ENCODE data around the gene ADRB1.

The ADRB1 gene

DNA sequence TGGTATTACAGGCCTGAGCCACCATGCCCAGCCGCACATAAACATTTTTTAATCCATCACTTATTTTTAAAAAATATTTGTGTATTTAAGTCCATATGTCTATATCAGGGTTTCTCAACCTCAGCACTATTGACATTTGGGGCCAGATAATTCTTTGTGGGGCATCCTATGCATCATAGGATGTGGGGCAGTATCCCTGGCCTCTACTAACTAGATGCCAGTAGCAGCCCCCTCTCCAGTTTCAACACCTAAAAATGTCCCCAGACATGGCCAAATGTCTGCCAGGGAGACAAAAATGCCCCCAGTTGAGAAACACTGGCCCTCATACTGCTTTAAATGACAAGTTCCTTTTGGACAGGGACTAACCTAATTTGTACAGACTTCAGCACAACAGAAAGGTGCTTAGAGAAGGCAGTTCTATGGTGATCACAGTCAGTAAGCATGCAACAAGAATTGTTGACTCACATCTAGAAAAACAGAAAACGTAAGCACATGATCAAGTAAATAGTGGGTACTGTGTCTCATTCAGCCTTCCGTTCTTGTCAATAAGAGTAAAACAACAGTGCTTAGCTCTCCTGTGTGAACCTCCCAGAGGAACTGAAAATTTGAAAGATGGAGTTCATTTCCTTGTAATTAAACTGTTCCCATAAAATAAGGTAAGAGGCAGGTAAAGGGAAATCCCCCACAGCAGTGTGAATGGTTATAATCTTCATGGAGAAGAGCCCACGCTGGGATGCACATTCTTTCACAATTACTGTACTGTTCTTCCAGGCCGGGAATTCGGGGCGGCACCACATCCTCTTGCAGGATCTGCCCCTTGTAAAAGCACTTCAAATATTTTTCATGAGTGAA lies 17.3 kb upstream of the ADRB1 start:
- no peak for DNase-seq (ENCODE audit: low spot score)

DNA sequence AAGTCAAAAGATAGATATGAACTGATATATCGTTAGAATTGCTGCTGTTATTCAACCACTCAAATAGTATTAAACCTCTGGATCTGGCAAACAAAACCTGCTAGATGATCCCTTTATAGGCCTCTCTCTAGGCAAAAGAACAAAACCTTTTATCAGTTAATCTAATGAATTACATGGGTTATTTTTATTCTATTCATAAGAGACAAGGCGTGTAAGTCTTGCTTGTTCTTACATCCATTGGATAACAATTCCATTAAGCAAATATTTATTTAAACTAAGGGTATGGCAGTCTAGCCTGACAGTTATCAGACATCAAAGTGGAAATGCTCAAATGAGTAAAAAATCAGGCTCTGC lies 16.6 kb upstream of the ADRB1 start:
- DNase-seq (ENCODE audit: low spot score), result no peak

DNA sequence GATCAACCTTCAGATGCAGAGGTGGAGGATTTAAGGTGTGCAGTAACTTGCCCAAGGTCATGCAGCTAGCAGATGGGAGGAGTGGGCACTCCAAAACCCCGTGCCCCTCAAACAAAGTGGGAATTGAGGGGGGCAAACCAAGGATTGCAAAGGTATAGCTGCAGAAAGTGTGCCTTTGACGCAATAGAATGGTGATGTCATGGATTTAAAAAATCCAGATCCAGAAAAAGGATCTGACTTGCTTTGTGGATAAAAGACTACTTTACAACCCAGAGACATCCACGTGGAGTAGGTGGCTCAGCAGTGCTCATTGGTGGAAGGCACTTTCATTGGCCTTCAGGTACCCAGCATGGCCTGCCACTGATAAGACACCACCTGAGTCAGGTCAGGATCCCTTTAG lies 15.7 kb upstream of the ADRB1 start:
- no peak for DNase-seq (ENCODE audit: low spot score)

DNA sequence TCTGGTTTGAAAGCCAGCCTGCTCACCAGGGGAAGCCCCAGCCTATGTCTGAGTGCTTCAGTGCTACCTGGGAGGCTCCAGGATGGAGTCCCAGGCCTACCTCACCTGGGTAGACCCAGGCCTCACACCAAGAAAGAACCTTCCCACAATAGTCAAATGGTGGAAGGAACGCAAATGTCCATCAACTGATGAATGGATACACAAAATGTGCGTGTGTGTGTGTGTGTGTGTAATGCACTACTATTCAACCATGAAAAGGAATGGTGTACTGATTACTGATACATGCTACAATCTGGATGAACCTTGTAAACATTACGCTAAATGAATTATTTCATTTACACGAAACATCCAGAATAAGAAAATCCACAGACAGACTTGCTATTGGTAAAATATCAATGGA lies 15.2 kb upstream of the ADRB1 start:
- no peak for DNase-seq (ENCODE audit: low spot score)

DNA sequence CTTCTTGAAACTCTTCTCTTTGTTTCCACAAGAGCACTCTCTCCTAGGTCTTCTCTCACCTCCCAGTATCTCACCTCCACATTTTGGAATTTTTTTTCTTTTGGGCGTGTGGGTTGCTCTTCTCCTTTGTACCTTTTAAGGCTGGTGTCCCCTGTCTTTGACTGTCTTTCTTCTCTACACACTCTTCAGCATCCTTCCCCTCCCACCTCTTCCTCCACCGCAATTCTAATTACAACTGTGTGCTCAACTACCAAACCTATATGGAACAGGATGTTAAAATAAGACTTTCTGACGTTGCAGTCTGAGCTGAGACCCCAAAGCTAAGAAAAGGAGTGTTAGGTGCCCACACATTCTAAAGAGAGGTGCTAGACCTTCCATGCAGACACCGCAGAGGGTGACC lies 14.0 kb upstream of the ADRB1 start:
- no peak for DNase-seq (ENCODE audit: low spot score)

DNA sequence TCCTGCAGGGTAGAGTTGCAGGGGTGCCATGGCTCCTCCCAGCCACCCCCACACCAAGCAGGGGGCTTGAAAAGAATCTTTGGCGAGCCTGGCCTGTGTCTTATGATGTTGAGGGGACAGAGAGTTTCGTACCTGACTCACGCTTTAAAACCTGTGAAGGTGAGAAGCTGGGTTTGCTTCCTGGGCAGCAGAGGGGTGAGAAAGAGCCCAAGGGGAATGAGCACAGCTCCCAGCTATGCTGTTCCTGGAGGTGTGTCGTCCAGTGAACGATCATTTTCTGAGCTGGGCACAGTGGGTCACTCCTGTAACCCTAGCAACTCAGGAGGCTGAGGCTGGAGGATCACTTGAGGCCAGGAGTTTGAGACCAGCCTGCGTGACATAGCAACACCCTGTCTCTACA lies 13.5 kb upstream of the ADRB1 start:
- no peak for DNase-seq (ENCODE audit: low spot score)

DNA sequence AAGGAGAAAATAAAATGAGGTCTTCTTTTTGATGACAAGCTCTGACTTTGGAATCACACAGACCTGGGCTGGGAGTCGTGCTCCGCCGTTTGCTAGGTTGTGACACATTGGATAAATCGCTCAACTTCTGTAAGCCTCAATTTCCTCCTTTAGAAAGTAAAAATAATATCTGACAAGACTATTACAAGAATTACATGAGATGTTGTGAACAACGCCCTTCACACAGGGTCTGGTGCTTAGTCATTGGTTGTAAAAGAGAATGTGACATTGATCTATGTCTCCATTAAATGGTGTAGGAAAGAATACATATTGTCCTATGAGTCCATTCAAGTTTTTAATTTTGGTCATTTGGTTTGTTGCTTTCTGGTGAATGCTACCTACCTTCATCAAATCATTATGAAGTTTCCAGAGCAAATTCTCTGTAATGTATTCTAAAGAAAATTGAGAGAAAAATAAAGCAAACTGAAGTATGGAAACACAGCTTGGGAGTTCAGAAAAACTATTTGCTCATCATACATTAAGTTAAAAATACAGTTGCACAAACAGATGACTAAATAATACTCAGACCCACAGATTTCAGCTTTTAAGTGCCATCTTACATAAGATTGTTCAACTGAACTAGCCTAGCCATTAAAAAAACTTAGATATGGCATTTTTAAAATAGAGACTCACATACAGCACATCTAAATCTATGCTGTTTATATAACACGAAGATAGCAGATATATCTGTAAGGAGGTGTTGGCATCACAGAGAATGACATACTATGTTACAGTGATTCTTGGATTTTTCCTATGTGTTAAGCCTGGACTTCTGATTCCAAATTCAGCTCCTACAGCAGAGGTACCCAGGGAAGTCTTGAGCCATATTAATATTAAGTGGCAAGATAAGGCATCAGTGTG lies 12.3 kb upstream of the ADRB1 start:
- DNase-seq (ENCODE audit: low spot score), result no peak

DNA sequence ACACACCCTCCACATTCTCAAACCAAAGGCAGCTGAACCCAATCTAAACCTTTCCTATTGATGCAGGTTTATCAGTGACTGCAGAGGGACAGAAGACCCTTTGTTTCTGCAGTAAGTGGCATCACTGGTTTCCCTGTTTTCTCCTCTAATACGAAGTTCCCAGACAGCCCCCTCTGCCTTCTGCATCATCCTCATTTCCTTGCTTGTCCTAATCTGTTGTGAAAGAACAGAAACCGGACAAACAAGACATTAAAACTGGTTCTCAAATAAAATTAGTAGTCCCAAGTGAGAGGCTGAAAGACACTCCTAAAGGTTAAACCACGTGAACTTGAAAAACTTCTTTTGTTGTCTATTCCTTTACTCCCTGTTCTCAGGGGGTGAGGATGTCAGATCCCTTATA lies 10.1 kb upstream of the ADRB1 start:
- no peak for DNase-seq (ENCODE audit: low spot score)

DNA sequence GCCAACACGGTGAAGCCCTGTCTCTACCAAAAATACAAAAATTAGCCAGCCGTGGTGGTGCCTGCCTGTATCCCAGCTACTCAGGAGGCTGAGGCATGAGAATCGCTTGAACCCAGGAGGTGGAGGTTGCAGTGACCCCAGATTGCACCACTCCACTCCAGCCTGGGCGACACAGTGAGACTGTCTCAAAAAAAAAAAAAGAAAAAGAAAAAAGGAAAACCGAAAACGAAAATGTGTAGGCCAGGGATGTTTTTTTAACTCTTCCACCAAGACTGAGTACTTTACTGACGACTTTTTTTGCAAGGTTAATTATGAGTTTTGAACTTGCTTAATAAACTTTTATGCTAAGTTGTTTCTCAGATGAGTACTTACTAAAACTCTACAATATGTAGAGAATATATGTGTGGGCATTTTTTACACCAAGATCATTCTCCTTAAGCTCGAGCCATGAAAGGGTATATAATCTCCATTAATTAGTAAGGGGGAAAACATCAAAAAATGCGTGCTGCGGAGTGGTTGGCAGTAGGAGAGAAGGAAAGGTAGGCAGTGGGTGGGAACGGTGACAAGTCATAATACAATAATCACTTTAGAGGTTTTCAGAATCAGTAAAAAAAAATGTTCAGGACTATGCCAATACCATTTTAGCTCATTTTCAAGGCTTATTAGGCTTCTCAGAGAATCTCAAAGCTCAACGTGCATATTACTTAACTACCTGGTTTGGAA lies 8.6 kb upstream of the ADRB1 start:
- DNase-seq (ENCODE audit: low spot score), result no peak

DNA sequence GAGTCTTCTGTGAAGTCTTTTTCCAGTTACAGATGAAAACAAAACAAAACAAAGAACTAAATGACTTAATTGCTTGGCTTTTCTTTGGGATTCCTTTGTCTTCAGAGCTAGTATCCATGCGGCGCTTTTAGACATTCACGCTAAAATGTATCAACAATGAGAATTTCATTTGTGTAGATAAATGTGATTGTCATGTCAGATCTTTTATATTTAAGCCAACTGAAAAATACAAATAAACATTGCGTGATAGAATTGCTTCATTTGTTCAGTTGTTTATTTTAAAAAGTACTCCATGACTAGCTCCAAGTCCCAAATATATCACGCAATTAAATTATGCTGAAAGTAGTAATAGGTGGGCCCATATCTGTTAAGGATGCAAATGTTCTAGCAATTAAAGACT lies 7.9 kb upstream of the ADRB1 start:
- DNase-seq (ENCODE audit: low spot score), result no peak

DNA sequence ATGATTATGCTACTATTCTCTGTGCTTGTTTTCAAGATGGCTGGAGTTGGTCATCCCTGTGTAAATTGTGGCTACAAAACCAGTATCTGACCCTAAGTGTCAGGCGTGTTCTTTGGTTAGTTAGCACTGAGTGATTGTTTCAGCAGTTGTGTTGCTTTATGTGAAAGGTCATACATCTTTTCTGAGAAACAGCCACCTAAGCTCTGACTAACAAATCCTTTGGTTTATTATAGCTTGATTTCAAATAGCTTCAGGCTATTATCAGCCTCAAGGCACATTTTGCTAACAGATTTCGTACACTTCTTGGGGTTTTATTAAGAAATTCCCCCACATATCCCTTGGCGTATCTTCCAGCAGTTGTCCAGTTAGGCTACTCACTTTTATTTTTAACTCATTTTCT lies 4.8 kb upstream of the ADRB1 start:
- no peak for DNase-seq (ENCODE audit: low spot score)

DNA sequence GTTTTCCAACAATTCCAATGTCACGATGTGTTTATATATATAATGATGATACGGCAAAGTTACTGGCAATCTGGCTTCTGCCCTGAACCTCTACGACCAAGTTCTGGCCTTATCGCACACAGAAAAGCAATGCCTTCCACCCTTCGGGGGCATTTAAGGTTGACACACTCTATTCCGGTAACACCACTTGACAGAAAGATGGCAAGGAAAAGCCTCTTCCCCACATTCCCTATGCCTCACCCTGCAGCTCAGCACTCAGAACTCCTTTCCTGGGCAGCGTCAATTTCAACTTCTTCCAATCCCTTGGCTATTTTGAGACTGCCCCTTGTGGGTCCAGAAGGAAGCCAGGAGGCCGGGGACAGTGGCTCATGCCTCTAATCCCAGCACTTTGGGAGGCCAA lies 2.5 kb upstream of the ADRB1 start:
- DNase-seq (ENCODE audit: low spot score), result no peak

DNA sequence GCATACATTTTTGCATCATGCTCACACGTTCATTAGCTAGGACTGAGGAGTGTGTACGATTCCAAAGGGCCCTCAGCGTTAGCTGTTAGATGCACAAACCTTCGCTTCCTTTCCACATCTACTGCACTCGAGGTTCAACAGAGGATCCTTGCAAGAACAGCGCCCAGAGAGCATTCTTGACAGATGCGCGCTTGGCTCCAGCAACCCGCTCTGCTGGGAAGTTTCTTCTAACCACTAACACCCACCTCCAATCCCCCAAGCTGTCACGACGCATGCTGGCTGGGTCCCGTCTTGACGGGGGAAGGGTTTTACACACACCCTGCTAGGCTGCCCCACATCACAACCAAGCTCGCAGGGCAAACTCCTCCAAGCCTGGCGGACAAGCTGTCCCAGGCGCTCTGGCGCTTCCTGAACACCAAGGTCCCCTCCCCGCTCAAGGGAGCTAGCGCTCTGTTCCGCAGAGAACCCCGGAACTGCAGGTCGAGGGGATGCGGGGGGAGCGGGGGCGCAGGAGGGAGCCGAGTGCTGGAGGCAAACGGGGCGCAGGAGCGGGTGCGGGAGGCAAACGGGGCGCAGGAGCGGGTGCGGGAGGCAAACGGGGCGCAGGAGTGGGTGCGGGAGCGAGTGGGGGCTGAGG lies 653 bp upstream of the ADRB1 start:
- DNase-seq (ENCODE audit: low spot score), result peak; percentile 66

DNA sequence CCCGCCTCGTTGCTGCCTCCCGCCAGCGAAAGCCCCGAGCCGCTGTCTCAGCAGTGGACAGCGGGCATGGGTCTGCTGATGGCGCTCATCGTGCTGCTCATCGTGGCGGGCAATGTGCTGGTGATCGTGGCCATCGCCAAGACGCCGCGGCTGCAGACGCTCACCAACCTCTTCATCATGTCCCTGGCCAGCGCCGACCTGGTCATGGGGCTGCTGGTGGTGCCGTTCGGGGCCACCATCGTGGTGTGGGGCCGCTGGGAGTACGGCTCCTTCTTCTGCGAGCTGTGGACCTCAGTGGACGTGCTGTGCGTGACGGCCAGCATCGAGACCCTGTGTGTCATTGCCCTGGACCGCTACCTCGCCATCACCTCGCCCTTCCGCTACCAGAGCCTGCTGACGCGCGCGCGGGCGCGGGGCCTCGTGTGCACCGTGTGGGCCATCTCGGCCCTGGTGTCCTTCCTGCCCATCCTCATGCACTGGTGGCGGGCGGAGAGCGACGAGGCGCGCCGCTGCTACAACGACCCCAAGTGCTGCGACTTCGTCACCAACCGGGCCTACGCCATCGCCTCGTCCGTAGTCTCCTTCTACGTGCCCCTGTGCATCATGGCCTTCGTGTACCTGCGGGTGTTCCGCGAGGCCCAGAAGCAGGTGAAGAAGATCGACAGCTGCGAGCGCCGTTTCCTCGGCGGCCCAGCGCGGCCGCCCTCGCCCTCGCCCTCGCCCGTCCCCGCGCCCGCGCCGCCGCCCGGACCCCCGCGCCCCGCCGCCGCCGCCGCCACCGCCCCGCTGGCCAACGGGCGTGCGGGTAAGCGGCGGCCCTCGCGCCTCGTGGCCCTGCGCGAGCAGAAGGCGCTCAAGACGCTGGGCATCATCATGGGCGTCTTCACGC lies 825 bp downstream of the ADRB1 start:
- peak; percentile 19 for DNase-seq (ENCODE audit: low spot score)

DNA sequence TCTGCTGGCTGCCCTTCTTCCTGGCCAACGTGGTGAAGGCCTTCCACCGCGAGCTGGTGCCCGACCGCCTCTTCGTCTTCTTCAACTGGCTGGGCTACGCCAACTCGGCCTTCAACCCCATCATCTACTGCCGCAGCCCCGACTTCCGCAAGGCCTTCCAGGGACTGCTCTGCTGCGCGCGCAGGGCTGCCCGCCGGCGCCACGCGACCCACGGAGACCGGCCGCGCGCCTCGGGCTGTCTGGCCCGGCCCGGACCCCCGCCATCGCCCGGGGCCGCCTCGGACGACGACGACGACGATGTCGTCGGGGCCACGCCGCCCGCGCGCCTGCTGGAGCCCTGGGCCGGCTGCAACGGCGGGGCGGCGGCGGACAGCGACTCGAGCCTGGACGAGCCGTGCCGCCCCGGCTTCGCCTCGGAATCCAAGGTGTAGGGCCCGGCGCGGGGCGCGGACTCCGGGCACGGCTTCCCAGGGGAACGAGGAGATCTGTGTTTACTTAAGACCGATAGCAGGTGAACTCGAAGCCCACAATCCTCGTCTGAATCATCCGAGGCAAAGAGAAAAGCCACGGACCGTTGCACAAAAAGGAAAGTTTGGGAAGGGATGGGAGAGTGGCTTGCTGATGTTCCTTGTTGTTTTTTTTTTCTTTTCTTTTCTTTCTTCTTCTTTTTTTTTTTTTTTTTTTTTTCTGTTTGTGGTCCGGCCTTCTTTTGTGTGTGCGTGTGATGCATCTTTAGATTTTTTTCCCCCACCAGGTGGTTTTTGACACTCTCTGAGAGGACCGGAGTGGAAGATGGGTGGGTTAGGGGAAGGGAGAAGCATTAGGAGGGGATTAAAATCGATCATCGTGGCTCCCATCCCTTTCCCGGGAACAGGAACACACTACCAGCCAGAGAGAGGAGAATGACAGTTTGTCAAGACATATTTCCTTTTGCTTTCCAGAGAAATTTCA lies 1.7 kb downstream of the ADRB1 start:
- DNase-seq (ENCODE audit: low spot score), result peak; percentile 62

DNA sequence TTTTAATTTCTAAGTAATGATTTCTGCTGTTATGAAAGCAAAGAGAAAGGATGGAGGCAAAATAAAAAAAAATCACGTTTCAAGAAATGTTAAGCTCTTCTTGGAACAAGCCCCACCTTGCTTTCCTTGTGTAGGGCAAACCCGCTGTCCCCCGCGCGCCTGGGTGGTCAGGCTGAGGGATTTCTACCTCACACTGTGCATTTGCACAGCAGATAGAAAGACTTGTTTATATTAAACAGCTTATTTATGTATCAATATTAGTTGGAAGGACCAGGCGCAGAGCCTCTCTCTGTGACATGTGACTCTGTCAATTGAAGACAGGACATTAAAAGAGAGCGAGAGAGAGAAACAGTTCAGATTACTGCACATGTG lies 2.4 kb downstream of the ADRB1 start:
- no peak for DNase-seq (ENCODE audit: low spot score)

DNA sequence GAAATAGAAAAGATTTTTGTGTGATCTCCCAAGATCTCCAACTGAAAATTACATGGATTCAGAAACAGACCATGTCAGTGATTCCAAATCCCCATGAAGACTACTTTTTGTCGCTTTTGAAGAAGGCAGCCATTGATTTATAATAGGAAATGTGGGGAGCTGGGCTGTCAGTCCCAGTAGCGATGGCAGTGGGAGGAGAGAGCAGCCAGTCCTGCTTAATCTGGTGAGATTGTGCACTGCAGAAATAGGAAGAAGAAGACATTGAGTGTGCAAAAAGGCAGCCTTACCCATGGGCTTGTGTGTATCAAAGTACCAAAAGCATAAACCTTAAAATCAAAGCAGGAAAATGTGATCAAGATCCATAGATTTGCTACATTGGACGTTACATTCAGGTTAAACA lies 4.8 kb downstream of the ADRB1 start:
- DNase-seq (ENCODE audit: low spot score), result no peak

DNA sequence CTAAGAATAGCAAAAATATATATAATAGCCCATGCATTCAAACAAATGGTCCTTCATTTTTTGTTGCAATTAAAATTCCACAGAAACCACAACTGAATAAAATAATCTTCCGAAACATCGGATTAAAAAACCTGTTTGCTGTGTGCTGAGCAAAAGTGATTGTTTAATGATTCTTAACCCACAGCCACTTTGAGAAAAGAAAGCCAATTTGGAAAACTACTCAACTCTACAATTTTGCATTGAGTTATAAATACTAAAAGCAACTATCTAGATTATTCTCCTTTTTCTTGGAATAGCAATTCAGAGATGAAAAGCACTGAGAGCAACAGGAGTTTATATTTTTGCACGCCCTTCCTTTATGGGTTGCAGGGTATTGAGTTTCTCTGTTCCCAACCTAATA lies 8.0 kb downstream of the ADRB1 start:
- no peak for DNase-seq (ENCODE audit: low spot score)

DNA sequence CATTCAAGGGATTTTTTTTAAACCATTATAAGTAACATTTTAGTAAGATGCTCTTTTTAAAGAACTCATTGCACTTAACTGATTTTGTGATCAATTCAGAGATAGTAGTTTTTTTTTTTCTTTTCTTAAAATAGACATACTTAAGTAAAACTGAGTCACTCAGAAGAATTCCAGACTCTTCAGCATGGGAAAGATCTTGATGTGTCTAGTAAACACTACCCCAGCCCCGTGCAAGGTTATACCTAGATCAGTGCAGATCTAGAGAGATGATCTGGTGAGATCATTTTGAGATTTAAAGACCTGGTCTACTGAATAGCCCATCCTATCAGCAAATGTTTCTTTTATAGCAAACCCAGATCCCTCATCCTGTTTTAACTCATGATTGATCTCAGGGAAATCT lies 8.6 kb downstream of the ADRB1 start:
- no peak for DNase-seq (ENCODE audit: low spot score)

DNA sequence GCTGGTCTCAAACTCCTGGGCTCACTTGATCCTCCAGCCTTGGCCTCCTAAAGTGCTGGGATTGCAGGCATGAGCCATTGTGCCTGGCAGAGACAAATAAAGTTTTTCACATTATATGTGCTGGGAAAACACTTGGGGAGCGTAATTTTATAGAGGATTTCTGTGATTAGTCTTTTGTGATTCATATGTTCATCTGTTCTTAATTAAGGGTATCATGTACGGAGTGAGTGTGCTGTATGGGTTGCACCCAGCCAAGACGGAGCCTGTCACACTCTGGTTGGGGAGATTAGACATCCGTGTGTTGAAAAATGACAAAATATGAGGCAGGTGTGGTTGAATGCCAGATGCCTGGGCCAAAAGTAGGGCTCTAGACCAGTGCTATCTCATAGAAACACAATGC lies 10.3 kb downstream of the ADRB1 start:
- no peak for DNase-seq (ENCODE audit: low spot score)
